ENCODE results near the gene LSM10.

GRCh38 chr1:36384542-36385409 lies 12.9 kb downstream of the LSM10 start:
- TF ChIP-seq BHLHE40 (IDR thresholded peaks at IDR 0.05; ENCODE audit: low read depth, low read length) (no peak), CTCF (conservative IDR thresholded peaks at IDR 0.05; ENCODE audit: low read depth, low read length) (no peak), RCOR1 (IDR thresholded peaks at IDR 0.05; ENCODE audit: insufficient replicate concordance, low read length) (no peak), MAFK (IDR thresholded peaks at IDR 0.05; ENCODE audit: low read depth, low read length) (no peak), POLR2A (IDR thresholded peaks at IDR 0.05; ENCODE audit: low read depth, low read length) (no peak), MXI1 (IDR thresholded peaks at IDR 0.05; ENCODE audit: borderline replicate concordance, low read depth, low read length) (no peak), CEBPB (IDR thresholded peaks at IDR 0.05; ENCODE audit: low read depth, low read length) (no peak), NFE2L2 (IDR thresholded peaks at IDR 0.05; ENCODE audit: low read depth, low read length) (no peak), CHD1 (IDR thresholded peaks at IDR 0.05; ENCODE audit: low read depth, low read length) (0 out of 2 replicates have a peak, but pooled peaks have one; percentile 14)
